Stimulated activated CD8-positive, alpha-beta memory T cell treated with anti-CD3 and anti-CD28 coated beads, Interleukin-7, amount 100 ng/mL, for 24 hours (primary cell): ENCODE results near the gene SEMA6B.
A peak's percentile ranks its signal among the peaks of the same experiment; 100 is the strongest.

Source experiments
- DNase-seq: peaks from one replicate; pipeline ENCODE4 v3.0.0-alpha.2; 2020; ENCODE audit warnings: low read depth

SEMA6B gene

DNA sequence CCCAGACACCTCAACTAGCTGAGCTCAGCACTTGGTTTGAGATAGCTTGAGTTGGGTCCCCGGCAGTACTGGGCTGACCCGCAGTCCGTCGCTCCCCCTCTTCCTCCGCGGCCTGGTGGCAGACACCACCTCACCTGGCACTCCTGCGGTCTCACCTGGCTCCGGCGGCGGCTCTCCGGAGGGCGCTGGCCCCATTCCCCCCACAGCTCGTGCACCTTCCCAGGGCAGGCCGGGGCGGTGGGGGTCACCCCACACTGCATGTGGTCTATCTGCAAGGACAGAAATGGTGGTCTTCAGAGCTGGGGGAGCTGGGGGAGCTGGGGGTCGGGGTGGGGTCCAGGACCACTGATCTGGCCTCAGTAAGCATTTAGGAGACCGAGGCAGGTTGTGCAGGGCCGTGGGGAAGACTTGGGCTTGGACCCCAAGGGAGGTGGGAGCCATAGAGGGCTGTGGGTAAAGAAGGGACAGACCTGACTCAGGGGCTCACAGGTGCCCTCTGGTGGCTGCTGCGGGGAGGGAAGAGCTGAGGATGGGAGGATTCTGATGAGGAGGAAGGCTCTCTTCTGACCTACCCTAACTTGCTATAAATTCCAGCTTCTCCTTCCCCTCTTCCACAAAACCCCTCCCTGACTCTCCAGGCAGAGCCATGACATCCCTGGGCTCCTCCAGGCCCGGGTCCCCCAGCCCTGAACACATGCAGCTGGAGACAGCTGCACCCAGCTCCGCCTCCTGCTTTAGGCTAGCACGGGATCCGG, 34.5 kb downstream of the SEMA6B start:
- DNase-seq, result peak; percentile 52

DNA sequence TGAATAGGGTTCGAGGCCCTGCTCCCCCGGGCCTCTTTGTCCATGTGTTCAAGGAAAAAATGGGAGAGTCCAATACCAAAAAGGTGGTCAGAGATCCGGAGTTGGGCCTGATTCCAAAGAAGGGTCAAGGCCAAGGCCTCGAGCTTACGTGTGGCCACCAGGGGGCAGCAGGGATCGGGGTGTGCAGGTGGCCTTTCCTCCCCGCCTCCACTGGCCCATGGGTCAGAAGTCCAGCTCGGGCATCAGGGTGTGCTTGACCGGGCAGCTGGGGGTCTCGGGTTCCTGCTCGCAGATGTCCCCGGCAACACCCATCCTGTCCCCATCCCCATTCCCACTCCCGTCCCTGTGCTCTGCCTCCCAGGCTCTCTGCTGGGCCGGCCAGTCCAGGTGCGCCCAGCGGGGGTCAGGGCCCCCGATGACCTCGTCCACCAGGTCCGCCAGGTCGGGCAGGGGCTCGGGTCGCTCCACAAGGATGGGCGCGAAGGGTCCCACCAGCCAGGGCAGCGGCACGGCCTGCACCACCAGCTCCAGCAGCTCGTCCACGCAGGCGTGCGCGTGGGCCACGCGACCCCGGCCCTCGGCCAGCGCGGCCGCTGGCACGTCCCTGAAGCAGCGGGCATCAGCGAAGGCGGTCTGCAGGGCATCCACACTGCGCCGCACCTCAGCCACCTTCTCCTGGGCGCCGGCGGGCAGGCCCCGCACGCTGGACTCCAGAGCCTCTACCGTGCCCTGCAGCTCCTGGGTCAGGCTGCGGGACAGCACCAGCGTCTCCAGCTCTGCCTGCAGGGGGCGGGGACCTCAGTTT, 36.0 kb downstream of the SEMA6B start:
- DNase-seq, result peak; percentile 5

GRCh38 chr19:4522291-4523002, 37.0 kb downstream of the SEMA6B start:
- DNase-seq, result no peak

DNA sequence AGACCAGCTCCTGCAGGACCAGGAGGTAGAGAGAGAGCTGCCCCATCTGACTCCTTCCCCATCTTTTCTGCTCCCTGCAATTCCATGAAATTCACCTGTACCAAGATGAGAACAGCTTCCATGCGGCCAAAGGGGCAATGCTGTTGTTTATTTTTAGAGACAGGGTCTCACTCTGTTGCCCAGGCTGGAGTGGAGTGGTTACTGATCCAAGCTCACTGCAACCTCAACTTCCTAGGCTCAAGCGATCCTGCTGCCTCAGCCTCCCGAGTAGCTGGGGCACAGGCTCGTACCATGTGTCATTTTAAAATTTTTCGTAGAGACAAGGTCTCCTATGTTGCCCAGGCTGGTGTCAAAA, 37.6 kb downstream of the SEMA6B start:
- DNase-seq, result no peak

- no peak for DNase-seq
Observed at GRCh38 chr19:4521170-4521887, 38.2 kb downstream of the SEMA6B start.

GRCh38 chr19:4519521-4520277, 39.8 kb downstream of the SEMA6B start:
- no peak for DNase-seq

DNA sequence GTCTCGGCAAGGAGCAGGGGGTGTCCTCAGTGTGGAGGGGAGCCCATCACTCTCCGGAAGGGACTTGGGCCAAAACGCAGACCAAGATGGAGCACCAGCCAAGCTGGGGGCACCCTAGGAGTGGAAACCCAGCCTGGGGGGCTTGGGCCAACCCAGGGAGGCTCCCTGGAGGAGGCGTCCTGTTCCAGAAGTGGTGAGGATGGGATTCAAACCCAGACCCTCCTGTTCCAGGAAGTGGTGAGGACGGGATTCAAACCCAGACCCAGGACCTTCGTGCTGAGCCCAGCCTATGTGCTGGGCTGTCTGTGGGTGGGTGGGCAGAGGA, 40.4 kb downstream of the SEMA6B start:
- DNase-seq, result no peak

- DNase-seq, result no peak
Observed at GRCh38 chr19:4518345-4519171, 40.9 kb downstream of the SEMA6B start, which contains the start of gene PLIN4. TSS of gene PLIN4 (minus strand) at chr19:4518486. CDS start at chr19:4518272, 214 bp downstream.

- DNase-seq, result no peak
Observed at GRCh38 chr19:4517451-4518057, 41.9 kb downstream of the SEMA6B start.

DNA sequence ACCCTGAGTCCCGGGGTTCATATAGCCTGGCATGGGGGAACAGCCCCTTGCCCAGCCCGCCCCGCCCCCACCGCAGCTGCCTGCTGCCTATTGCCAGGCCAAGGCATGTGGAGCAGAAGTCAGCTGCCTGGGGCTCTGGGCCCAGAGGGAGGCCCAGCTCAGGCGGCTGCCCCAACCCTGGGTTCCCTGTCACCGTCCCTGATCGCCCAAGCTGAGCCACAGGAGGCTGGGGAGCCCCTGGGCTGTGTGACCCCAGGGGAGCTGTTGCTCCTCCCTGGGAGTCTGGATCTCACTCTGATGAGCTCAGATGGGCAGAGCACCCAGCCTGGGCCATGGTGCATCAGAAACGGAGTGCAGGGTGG, 42.6 kb downstream of the SEMA6B start:
- DNase-seq, result no peak

GRCh38 chr19:4516199-4516938, 43.1 kb downstream of the SEMA6B start:
- DNase-seq, result no peak

- no peak for DNase-seq
Observed at GRCh38 chr19:4515732-4516131, 43.8 kb downstream of the SEMA6B start.

DNA sequence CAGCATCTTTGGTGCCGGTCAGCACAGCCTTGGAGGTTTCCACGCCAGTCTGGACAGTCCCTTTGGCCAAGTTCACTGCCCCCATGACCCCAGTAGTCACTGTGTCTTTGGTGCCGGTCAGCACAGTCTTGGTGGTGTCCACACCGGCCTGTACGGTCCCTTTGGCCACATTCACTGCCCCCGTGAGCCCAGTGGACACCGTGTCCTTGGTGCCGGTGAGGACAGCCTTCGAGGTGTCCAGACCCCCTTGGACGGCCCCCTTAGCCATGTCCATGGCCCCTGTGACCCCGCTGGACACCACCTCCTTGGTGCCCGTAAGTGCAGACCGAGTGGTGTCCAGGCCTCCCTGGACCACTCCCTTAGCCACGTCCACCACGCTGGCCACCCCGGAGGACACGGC, 46.2 kb downstream of the SEMA6B start:
- DNase-seq, result no peak

DNA sequence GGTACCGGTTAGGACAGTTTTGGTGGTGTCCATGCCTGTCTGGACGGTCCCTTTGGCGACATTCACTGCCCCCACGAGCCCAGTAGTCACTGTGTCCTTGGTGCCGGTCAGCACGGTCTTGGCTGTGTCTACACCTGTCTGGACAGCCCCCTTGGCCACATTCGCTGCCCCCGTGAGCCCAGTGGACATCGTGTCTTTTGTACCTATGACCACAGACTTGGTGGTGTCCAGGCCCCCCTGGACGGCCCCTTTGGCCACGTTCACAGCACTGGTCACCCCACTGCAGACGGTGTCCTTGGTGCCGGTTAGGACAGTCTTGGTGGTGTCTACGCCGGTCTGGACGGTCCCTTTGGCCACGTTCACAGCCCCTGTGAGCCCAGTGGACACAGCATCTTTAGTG, 47.4 kb downstream of the SEMA6B start:
- DNase-seq, result no peak

GRCh38 chr19:4511300-4512054, 48.0 kb downstream of the SEMA6B start:
- DNase-seq, result no peak

DNA sequence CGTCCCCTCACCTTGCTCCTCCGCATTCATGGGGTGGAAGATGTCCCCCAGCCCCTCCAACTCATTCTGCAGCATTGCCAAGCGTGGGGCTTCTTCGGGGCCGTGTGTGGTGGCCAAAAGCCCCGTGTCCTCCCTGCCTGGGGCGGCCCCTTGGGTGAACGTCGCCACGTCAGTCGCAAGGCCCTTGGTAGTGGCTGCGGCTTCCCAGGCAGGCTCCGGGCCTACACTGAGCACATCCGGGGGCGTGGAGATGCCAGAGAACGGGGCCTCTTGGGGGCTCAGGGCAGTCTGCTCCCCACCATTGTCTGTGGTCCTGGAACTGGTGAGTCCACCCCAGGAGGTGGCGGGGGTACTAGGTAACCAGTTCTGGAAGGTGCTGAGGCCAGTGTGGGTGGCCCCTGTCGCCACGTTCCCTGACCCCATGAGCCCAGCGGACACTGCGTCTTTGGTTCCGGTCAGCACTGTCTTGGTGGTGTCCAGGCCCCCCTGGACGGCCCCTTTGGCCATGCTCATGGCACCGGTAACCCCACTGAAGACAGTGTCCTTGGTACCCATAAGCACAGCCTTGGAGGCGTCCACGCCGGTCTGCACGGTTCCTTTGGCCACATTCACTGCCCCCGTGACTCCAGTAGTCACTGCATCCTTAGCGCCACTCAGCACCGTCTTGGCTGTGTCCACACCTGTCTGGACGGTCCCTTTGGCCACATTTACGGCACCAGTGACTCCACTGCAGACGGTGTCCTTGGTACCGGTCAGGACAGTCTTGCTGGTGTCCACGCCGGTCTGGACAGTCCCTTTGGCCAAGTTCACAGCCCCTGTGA, 48.8 kb downstream of the SEMA6B start:
- no peak for DNase-seq

DNA sequence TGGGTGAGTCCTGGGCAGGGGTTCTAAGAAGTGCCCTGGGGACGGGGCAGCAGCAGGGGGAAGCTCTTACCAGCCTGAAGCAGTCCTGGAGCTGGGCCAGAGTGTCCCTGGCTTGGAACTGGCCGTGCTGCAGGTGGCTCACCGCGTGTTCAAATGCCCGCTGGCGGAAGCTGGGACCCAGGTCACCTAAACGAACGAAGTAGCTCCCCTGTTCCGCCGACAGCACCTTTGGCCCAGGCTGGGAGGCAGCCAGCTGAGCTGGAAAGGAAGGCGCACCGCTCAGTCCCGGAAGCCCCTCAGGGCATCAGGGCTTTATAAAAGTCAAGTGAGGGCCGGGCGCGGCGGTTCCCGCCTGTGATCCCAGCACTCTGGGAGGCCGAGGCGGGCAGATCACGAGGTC, 50.8 kb downstream of the SEMA6B start:
- no peak for DNase-seq

DNA sequence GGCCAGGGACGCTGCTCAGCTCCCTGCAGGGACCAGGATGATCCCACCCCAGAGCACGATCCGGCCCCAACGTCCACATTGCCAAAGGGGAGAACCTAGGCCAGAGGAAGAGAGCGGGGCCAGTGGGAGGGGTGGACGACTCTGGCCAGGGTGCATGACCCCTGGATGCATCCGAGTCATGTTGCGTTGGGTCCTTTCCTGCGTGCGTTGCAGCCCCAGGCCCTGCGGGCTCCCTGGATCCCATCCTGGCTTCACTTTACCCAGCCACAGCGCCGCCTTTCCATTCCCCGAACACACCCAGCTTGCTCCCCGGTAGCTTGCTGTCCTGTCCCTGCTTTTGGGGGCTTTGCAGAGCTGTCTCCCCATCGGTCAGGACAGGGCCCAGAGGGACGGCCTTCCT, 51.7 kb downstream of the SEMA6B start:
- DNase-seq, result no peak
